DND-41 (cell line): ENCODE data around the gene FCHO2.

Experiments
- ATAC-seq: fragments of 200-7000 bp; cut with Tn5 transposase; 3 replicates; pipeline ENCODE4 v1.9.1; 2021; ENCODE audit warnings: low read depth; ENCODE audit not compliant: insufficient read depth
- DNase-seq: peaks from one replicate; pipeline ENCODE4 v3.0.0-alpha.2; 2020
- H2AFZ ChIP-seq: 2 replicates; pipeline ENCODE4 v1.6.0; 2012; ENCODE audit warnings: low read depth, low read length
- H3K27ac ChIP-seq: 2 replicates; pipeline ENCODE4 v1.5.1; 2012; ENCODE audit warnings: low read length, inconsistent platforms
- H3K27me3 ChIP-seq: fragments of 200-600 bp; sonication (generic); 2 replicates; pipeline ENCODE4 v1.6.0; 2012; ENCODE audit warnings: low read length, mild to moderate bottlenecking, inconsistent platforms; ENCODE audit not compliant: insufficient read depth, poor library complexity
- H3K36me3 ChIP-seq: 2 replicates; pipeline ENCODE4 v1.5.1; 2012; ENCODE audit warnings: low read length, inconsistent platforms; ENCODE audit not compliant: insufficient read depth
- H3K4me1 ChIP-seq: 2 replicates; pipeline ENCODE4 v1.5.1; 2012; ENCODE audit warnings: mild to moderate bottlenecking, low read length; ENCODE audit not compliant: insufficient read depth
- H3K4me2 ChIP-seq: 2 replicates; pipeline ENCODE4 v1.6.0; 2012; ENCODE audit warnings: mild to moderate bottlenecking, moderate library complexity, low read length, inconsistent platforms; ENCODE audit not compliant: insufficient read depth
- H3K4me3 ChIP-seq, 2 experiments: fragments of 200-600 bp in 1 of 2; shearing (Covaris generic) in 1 of 2; 2 replicates each; pipeline ENCODE4 v1.5.1; 2012 to 2016; ENCODE audit warnings: inconsistent platforms in 2 of 2, low read length in 2 of 2, mild to moderate bottlenecking in 2 of 2, low read depth in 1 of 2, moderate library complexity in 1 of 2
- H3K79me2 ChIP-seq: 2 replicates; pipeline ENCODE4 v1.6.0; 2012; ENCODE audit warnings: low read length, inconsistent platforms; ENCODE audit not compliant: insufficient read depth
- H3K9ac ChIP-seq: 2 replicates; pipeline ENCODE4 v1.6.0; 2012; ENCODE audit warnings: low read depth, mild to moderate bottlenecking, inconsistent platforms, low read length, moderate library complexity
- H3K9me3 ChIP-seq: 2 replicates; pipeline ENCODE4 v1.5.1; 2012; ENCODE audit warnings: low read length, moderate library complexity, mild to moderate bottlenecking, inconsistent platforms; ENCODE audit not compliant: insufficient read depth, severe bottlenecking
- H4K20me1 ChIP-seq: 2 replicates; pipeline ENCODE4 v1.6.0; 2012; ENCODE audit warnings: low read length; ENCODE audit not compliant: insufficient read depth
- EZH2 ChIP-seq: IDR thresholded peaks from 3 replicates; pipeline ENCODE4 v1.6.1; 2012; ENCODE audit warnings: borderline replicate concordance, low read depth, mild to moderate bottlenecking, moderate library complexity, low read length, inconsistent platforms; ENCODE audit not compliant: severe bottlenecking
- TF ChIP-seq, protein P1 (sequence below): IDR thresholded peaks from 2 replicates; pipeline ENCODE4 v1.5.1; 2012; ENCODE audit warnings: borderline replicate concordance, low read length, moderate library complexity, mild to moderate bottlenecking; ENCODE audit not compliant: poor library complexity, severe bottlenecking; ENCODE audit errors: extremely low read depth

Gene FCHO2, protein sequence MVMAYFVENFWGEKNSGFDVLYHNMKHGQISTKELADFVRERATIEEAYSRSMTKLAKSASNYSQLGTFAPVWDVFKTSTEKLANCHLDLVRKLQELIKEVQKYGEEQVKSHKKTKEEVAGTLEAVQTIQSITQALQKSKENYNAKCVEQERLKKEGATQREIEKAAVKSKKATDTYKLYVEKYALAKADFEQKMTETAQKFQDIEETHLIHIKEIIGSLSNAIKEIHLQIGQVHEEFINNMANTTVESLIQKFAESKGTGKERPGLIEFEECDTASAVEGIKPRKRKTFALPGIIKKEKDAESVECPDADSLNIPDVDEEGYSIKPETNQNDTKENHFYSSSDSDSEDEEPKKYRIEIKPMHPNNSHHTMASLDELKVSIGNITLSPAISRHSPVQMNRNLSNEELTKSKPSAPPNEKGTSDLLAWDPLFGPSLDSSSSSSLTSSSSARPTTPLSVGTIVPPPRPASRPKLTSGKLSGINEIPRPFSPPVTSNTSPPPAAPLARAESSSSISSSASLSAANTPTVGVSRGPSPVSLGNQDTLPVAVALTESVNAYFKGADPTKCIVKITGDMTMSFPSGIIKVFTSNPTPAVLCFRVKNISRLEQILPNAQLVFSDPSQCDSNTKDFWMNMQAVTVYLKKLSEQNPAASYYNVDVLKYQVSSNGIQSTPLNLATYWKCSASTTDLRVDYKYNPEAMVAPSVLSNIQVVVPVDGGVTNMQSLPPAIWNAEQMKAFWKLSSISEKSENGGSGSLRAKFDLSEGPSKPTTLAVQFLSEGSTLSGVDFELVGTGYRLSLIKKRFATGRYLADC

DNA sequence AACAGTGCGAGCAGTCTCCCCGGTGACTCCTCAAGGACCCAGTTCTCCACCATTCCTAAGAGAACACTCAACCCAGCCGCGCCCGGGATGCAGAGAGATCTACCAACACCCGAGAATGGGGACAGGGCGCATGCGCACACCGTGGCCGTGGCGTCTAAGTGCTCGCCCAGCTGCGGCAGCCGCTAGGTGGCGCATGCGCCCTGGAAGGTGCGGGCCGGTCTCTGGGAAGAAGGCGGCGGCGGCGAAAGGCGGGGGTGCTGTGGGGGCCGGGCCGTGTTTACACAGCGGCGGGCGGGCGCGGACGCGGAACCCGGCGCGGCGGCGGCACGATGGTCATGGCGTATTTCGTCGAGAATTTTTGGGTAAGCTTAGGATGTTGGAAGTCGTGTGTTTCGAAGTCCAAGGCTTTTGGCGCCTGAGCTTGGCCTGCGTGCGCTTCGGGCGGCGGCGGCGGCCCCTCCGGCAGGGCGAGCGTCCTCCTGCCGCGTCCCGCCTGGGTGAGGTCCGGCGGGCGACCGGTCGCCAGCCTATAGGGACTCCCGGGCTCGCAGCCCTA lies at the start of gene FCHO2:
Gene FCHO2 (plus strand): TSS at position 274 of the 556 bp plus-strand sequence. CDS start 56 bp downstream, at position 330.
- Histone ChIP-seq H3K9me3 (no peaks in the 10 kb centered on the region), H3K36me3 (no peaks in the 10 kb centered on the region), H3K79me2 (no peaks in the 10 kb centered on the region), H3K4me2 (peak within 1 kb of the TSS; percentile 60), H3K4me1 (peaks cover 7% of the 10 kb centered on the region; the same call in 1 of the 2 replicates), H4K20me1 (no peaks in the 10 kb centered on the region), H2AFZ (peak within 1 kb of the TSS; percentile 14; the same call in 1 of the 2 replicates), H3K27me3 (peaks cover 8% of the 10 kb centered on the region), H3K27ac (no peak within 1 kb of the TSS), H3K9ac (peak within 1 kb of the TSS; percentile 40; the same call in 1 of the 2 replicates), H3K4me3 (peak within 1 kb of the TSS in 1 of 2 experiments; percentile 46; a peak in 2 of 4 replicates)
- peak; percentile 73 for DNase-seq
- TF ChIP-seq, protein P1, sequence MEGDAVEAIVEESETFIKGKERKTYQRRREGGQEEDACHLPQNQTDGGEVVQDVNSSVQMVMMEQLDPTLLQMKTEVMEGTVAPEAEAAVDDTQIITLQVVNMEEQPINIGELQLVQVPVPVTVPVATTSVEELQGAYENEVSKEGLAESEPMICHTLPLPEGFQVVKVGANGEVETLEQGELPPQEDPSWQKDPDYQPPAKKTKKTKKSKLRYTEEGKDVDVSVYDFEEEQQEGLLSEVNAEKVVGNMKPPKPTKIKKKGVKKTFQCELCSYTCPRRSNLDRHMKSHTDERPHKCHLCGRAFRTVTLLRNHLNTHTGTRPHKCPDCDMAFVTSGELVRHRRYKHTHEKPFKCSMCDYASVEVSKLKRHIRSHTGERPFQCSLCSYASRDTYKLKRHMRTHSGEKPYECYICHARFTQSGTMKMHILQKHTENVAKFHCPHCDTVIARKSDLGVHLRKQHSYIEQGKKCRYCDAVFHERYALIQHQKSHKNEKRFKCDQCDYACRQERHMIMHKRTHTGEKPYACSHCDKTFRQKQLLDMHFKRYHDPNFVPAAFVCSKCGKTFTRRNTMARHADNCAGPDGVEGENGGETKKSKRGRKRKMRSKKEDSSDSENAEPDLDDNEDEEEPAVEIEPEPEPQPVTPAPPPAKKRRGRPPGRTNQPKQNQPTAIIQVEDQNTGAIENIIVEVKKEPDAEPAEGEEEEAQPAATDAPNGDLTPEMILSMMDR, result peak; percentile 75
- no peak for TF ChIP-seq EZH2
- ATAC-seq, result peak; percentile 96

DNA sequence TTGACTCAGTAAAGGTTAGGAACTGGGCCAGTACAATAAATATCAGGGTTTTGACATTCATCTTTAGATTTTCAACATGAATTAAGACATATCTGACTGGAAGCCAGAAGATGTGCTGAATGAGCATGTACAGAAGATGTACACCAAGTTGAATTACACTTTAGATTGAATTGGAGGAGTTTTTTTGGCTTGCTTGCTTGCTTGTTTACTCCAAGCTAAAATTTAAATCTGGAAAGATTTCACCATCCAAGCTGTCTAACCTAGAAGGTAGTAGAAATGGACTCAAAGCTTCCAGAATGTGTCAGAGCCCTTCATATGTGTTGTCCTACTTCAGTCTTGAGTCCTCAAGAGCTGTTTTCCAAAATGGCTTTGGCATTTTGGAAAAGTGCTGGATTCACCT lies 49.0 kb upstream of the FCHO2 start:
- no peaks in the 10 kb centered on the region for H3K4me1 ChIP-seq
- no peaks in the 10 kb centered on the region for H3K27me3 ChIP-seq
- no peak overlapping the region for H3K4me2 ChIP-seq
- H3K36me3 ChIP-seq, result peaks cover 76% of the 10 kb centered on the region
- H3K79me2 ChIP-seq, result no peaks in the 10 kb centered on the region
- TF ChIP-seq, protein P1, result no peak
- TF ChIP-seq EZH2, result no peak
- H3K9me3 ChIP-seq, result no peaks in the 10 kb centered on the region
- no peak for ATAC-seq
- H3K9ac ChIP-seq, result no peak overlapping the region
- H2AFZ ChIP-seq, result no peak overlapping the region
- DNase-seq, result no peak
- H4K20me1 ChIP-seq, result no peaks in the 10 kb centered on the region
- no peak overlapping the region for H3K4me3 ChIP-seq
- H3K27ac ChIP-seq, result no peak overlapping the region

DNA sequence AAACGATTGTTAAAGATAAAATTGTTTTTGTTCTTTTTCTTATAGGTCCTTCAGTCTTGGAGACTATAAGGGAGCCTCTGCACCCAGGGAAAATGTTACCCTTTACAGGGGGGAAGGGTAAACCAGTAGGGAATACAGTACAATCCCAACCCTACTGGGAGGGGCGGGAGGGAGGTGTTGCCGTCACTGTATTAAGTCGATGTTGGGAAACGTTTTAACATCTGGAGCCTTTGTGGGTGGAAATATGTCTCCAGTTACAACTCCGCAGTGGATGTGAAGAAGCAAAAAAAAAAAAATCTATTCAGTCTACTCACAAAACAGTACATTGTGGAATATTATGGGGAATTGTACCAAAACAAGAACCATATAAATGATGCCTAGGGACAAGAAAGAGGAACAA lies 47.2 kb upstream of the FCHO2 start:
- H3K36me3 ChIP-seq, result peaks cover 57% of the 10 kb centered on the region
- no peak for ATAC-seq

More for the DNA sequence above, 47.2 kb upstream of the FCHO2 start:
- no peak for DNase-seq
- TF ChIP-seq, protein P1, result no peak
- no peak for TF ChIP-seq EZH2
- no peak overlapping the region for H2AFZ ChIP-seq
- no peaks in the 10 kb centered on the region for H4K20me1 ChIP-seq
- H3K9me3 ChIP-seq, result no peaks in the 10 kb centered on the region
- no peak overlapping the region for H3K4me2 ChIP-seq
- no peak overlapping the region for H3K27ac ChIP-seq
- H3K9ac ChIP-seq, result no peak overlapping the region
- no peaks in the 10 kb centered on the region for H3K79me2 ChIP-seq
- H3K27me3 ChIP-seq, result no peaks in the 10 kb centered on the region
- no peak overlapping the region for H3K4me3 ChIP-seq
- no peaks in the 10 kb centered on the region for H3K4me1 ChIP-seq
